ENCODE data around the gene ZNF425.

GRCh38 chr7:149053384-149053783, 72.7 kb downstream of the ZNF425 start:
- TF ChIP-seq CTCF (IDR thresholded peaks at IDR 0.05) (no peak), POLR2A (IDR thresholded peaks at IDR 0.05) (no peak)
